ENCODE measurements around the gene UBE2V1. TPM values are rescaled to one million over a fixed set of nuclear protein-coding genes. Genes with fewer than 3 reads are reported as not detected.

UBE2V1 gene
- total and polyA plus RNA-seq, 2 of the 13 experiments (the other 11 are each of a cell fraction or from before 2014, with no cell fraction given) = 81.3 to 132 TPM

GRCh38 chr20:50077818-50078601 is 34.9 kb downstream of the UBE2V1 start (continued):
- no peak for TF ChIP-seq ZFP36 (IDR thresholded peaks at IDR 0.05; ENCODE audit: borderline replicate concordance, low read depth, low read length, partially characterized antibody)
- no peak for TF ChIP-seq ZNF431 (CRISPR knock-in tag; IDR thresholded peaks at IDR 0.05; ENCODE audit: borderline replicate concordance, low read depth)
- no peak for TF ChIP-seq ZNF12 (CRISPR knock-in tag; IDR thresholded peaks at IDR 0.05)
- TF ChIP-seq NFIC (IDR thresholded peaks at IDR 0.05; ENCODE audit: low read length) = no peak
- TF ChIP-seq SIN3A (IDR thresholded peaks at IDR 0.05; ENCODE audit: borderline replicate concordance, low read depth, low read length) = no peak
- TF ChIP-seq KAT7 (CRISPR knock-in tag; IDR thresholded peaks at IDR 0.05; ENCODE audit: borderline replicate concordance) = no peak
- no peak for TF ChIP-seq SNAPC4 (CRISPR knock-in tag; IDR thresholded peaks at IDR 0.05)
- TF ChIP-seq ZNF180 (CRISPR knock-in tag; IDR thresholded peaks at IDR 0.05; ENCODE audit: borderline replicate concordance, low read depth) = no peak
- TF ChIP-seq HINFP (CRISPR knock-in tag; IDR thresholded peaks at IDR 0.05; ENCODE audit: low read depth) = no peak
- no peak for TF ChIP-seq DMTF1 (CRISPR knock-in tag; IDR thresholded peaks at IDR 0.05)
